K562 (cell line): ENCODE results near the gene MAP4. TPM values are rescaled to one million over a fixed set of nuclear protein-coding genes. Genes with fewer than 3 reads are reported as not detected.

Experiments
- ATAC-seq: fragments of 200-7000 bp; cut with Tn5 transposase; 3 replicates; pipeline ENCODE4 v1.9.1; 2020; ENCODE audit warnings: moderate library complexity
- BruUV-seq: library from RNA; stranded (reverse); fragments of 400-500 nt; replicated peaks from 2 replicates; lab custom pipeline; 2021; lab: Mats Ljungman, UMichigan
- CTCF ChIA-PET: fragments of 300-600 bp; formaldehyde crosslinking; extraction: SDS; loops from one replicate; lab custom pipeline; 2021; ENCODE audit warnings: low intra/inter-chr PET ratio; lab: Yijun Ruan, JAX
- POLR2A ChIA-PET: fragments of 300-600, 350-650 bp; sonication (Branson Sonifier 250); formaldehyde crosslinking; extraction: SDS; loops from one replicate; lab custom pipeline; 2021; ENCODE audit warnings: antibody characterized with exemption, inconsistent platforms; lab: Yijun Ruan, JAX
- DNase-seq, 4 experiments: peaks; one replicate each; pipeline versions ENCODE4 v3.0.0 to v3.0.0-alpha.2; 2011 to 2018; ENCODE audit warnings: low spot score in 3 of 4, mixed read lengths in 3 of 4; ENCODE audit errors: extremely low read depth in 1 of 4
- FAIRE-seq: peaks from 2 replicates; lab custom pipeline; 2011; peaks lifted over from hg19 to GRCh38; lab: Jason Lieb, UNC
- H2AFZ ChIP-seq: 2 replicates; pipeline ENCODE4 v1.6.0; 2011; ENCODE audit warnings: low read depth, low read length, control low read depth, inconsistent platforms
- H3K27ac ChIP-seq: fragments of 200-600 bp; 3 replicates; pipeline ENCODE4 v1.8.0; 2011; ENCODE audit warnings: low read depth, mild to moderate bottlenecking, control low read depth, inconsistent platforms, low read length, moderate library complexity, mixed read lengths; ENCODE audit errors: extremely low read depth
- H3K27me3 ChIP-seq, 2 experiments: fragments of 300-600 bp in 1 of 2; 2 replicates in 1 of 2; 3 replicates in 1 of 2; pipeline versions ENCODE4 v1.6.0 to v1.8.0; 2011; ENCODE audit warnings: inconsistent platforms in 2 of 2, low read length in 2 of 2, mild to moderate bottlenecking in 1 of 2, mixed read lengths in 1 of 2, moderate library complexity in 1 of 2; ENCODE audit not compliant: control insufficient read depth in 2 of 2, insufficient read depth in 2 of 2
- H3K36me3 ChIP-seq: fragments of 300-600 bp; 3 replicates; pipeline ENCODE4 v1.8.0; 2011; ENCODE audit warnings: mild to moderate bottlenecking, low read length, inconsistent platforms; ENCODE audit not compliant: control insufficient read depth, insufficient read depth
- H3K4me1 ChIP-seq, 2 experiments: fragments of 200-600 bp in 1 of 2; replicated peaks in 1 of 2; 2 replicates in 1 of 2; 3 replicates in 1 of 2; pipeline versions ENCODE4 v1.5.1 to v1.8.0; 2011; ENCODE audit warnings: inconsistent platforms in 2 of 2, low read length in 2 of 2, mild to moderate bottlenecking in 1 of 2, mixed read lengths in 1 of 2, moderate library complexity in 1 of 2; ENCODE audit not compliant: control insufficient read depth in 2 of 2, insufficient read depth in 2 of 2
- H3K4me2 ChIP-seq: 2 replicates; pipeline ENCODE4 v1.6.1; 2011; ENCODE audit warnings: low read length, control low read depth, inconsistent platforms, mixed read lengths; ENCODE audit not compliant: insufficient read depth
- H3K4me3 ChIP-seq: fragments of 200-600 bp; sonication (generic), shearing (Covaris generic); 2 replicates; pipeline ENCODE4 v1.5.1; 2016; ENCODE audit warnings: control low read depth, inconsistent platforms
- H3K79me2 ChIP-seq: fragments of 200-600 bp; 3 replicates; pipeline ENCODE4 v1.8.0; 2011; ENCODE audit warnings: low read length, inconsistent platforms; ENCODE audit not compliant: control insufficient read depth, insufficient read depth
- H3K9ac ChIP-seq, 2 experiments: 2 replicates each; pipeline versions ENCODE4 v1.6.0 to v1.6.1; 2011; ENCODE audit warnings: low read depth in 2 of 2, low read length in 2 of 2, control low read depth in 1 of 2, inconsistent platforms in 1 of 2, mild to moderate bottlenecking in 1 of 2, mixed read lengths in 1 of 2; ENCODE audit not compliant: insufficient read depth in 1 of 2
- H3K9me1 ChIP-seq: one replicate; pipeline ENCODE4 v1.6.0; 2011; ENCODE audit warnings: inconsistent platforms, mild to moderate bottlenecking, low read length, moderate library complexity; ENCODE audit not compliant: control insufficient read depth, insufficient read depth
- H3K9me3 ChIP-seq: replicated peaks from 2 replicates; pipeline ENCODE4 v1.5.1; 2011; ENCODE audit warnings: low read depth, low read length, inconsistent platforms; ENCODE audit not compliant: control insufficient read depth, insufficient read depth
- H4K20me1 ChIP-seq: replicated peaks from 2 replicates; pipeline ENCODE4 v1.6.1; 2011; ENCODE audit warnings: low read length, inconsistent platforms, mixed read lengths; ENCODE audit not compliant: control insufficient read depth, insufficient read depth
- POU5F1 ChIP-seq: fragments of 150-350 bp; IDR thresholded peaks from 2 replicates; pipeline ENCODE4 v1.6.1; 2014; ENCODE audit warnings: borderline replicate concordance, low read length, low read depth, mild to moderate bottlenecking; ENCODE audit not compliant: partially characterized antibody
- ZFP30 ChIP-seq: fragments of 250-450 bp; sonication (Bioruptor Pico); IDR thresholded peaks from 2 replicates; pipeline ENCODE4 v1.8.0; 2022; ENCODE audit warnings: moderate library complexity, mild to moderate bottlenecking, inconsistent platforms, borderline replicate concordance
- ZNF707 ChIP-seq: fragments of 250-450 bp; sonication (Bioruptor Pico); conservative IDR thresholded peaks from 2 replicates; pipeline ENCODE4 v1.8.0; 2022; ENCODE audit warnings: inconsistent platforms, mild to moderate bottlenecking, moderate library complexity
- WGBS: fragments of 100-300 bp; shearing (Covaris generic); methylation state at CpG from one replicate; pipeline ENCODE4 v1.1.6; 2016; ENCODE audit warnings: low coverage, mixed read lengths; ENCODE audit not compliant: insufficient coverage; ENCODE audit errors: missing lambda C conversion rate; 5-methylcytosine and 5-hydroxymethylcytosine counted together
- in situ Hi-C: fragments of 300-500 bp; cut with MboI; formaldehyde crosslinking; loops from 4 replicates; pipeline ENCODE4 v1.15.0; 2018; ENCODE audit warnings: inconsistent platforms, mixed read lengths
- intact Hi-C: fragments of 100-400 bp; cut with micrococcal nuclease; formaldehyde crosslinking; loops from 2 replicates; pipeline ENCODE4 v1.14.2; 2022
- polyA plus RNA-seq, 8 experiments: library from polyadenylated mRNA; depleted of rRNA in 4 of 8; stranded (reverse) in 5 of 8; unstranded in 3 of 8; fragments of >200 nt; fragmentation: Nextera tagmentation in 2 of 8; fragmentation: Illumina TruSeq in 1 of 8; extraction: Ambion mirVana in 2 of 8; extraction: Trizol in 1 of 8; gene quantifications; 2 replicates each; pipeline versions ENCODE4 v1.2.1 to v1.2.3, GENCODE V29; 2011 to 2014; ENCODE audit warnings: inconsistent platforms in 1 of 8, missing spikeins in 1 of 8
- total RNA-seq, 7 experiments: library from RNA; depleted of rRNA in 6 of 7; stranded (reverse); fragments of >200 nt in 6 of 7; fragmentation: Illumina TruSeq in 2 of 7; extraction: Trizol in 2 of 7; gene quantifications; 2 replicates each; pipeline versions ENCODE4 v1.2.1 to v1.2.3, GENCODE V29; 2011 to 2021; ENCODE audit warnings: low replicate concordance in 1 of 7
- TF ChIP-seq, protein P1 (sequence below): fragments of 250-450 bp; sonication (Bioruptor Pico); IDR thresholded peaks from 2 replicates; pipeline ENCODE4 v1.5.0; 2020; ENCODE audit warnings: mild to moderate bottlenecking

MAP4 gene
- total and polyA plus RNA-seq, 9 of the 15 experiments (the other 6 are each of a cell fraction or from before 2014, with no cell fraction given), result 13.3 to 141 (median 36.8) TPM

DNA sequence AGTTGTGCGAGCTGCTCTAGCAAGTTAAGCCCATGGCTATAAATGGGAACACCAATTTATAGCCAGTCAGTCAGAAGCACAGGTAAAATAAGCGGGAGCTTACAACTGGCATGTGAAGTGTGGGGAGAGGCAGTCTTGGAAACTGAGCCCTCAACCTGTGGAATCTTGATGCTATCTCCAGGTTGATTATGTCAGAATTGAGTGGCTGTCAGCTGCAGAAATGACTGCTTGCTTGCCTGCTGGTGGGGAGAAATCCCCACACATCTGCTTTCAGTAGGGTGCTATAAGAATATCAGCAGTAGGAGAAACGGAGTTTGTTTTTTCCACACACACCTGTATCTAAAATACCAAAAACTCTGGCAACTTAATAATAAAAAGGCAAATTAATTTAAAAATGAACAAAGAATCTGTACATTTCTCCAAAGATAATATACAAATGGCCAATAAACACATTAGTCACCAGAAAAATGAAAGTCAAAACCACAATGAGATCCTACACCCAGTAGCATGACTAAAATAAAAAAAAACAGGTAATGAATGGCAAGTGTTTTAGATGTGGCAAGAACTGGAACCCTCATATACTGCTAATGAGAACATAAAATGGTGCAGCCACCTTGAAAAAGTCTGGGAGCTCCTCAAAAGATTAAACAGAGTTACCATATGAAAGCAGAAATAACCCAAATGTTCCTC is 26.0 kb upstream of the MAP4 start:
- H3K9me3 ChIP-seq, result no peaks in the 10 kb centered on the region
- no peak overlapping the region for H3K4me2 ChIP-seq
- no peaks in the 10 kb centered on the region for H3K27me3 ChIP-seq
- peak overlapping the region in 1 of 2 experiments; percentile 23; a peak in 1 of 4 replicates for H3K9ac ChIP-seq
- WGBS, result 81% methylated on average over 3 of the region's 3 CpGs
- H2AFZ ChIP-seq, result no peak overlapping the region
- BruUV-seq, result TSS peak; percentile 19
- intact Hi-C loops, result no loop called here
- TF ChIP-seq ZFP30 (CRISPR knock-in tag) (no peak), POU5F1 (no peak), ZNF707 (no peak)
- TF ChIP-seq, protein P1, sequence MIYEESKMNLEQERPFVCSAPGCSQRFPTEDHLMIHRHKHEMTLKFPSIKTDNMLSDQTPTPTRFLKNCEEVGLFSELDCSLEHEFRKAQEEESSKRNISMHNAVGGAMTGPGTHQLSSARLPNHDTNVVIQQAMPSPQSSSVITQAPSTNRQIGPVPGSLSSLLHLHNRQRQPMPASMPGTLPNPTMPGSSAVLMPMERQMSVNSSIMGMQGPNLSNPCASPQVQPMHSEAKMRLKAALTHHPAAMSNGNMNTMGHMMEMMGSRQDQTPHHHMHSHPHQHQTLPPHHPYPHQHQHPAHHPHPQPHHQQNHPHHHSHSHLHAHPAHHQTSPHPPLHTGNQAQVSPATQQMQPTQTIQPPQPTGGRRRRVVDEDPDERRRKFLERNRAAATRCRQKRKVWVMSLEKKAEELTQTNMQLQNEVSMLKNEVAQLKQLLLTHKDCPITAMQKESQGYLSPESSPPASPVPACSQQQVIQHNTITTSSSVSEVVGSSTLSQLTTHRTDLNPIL (CRISPR knock-in tag), result no peak
- DNase-seq (no peak), ATAC-seq (no peak), FAIRE-seq (no peak)
- peaks cover 10% of the 10 kb centered on the region; the same call in 1 of the 2 replicates for H4K20me1 ChIP-seq
- in situ Hi-C loops, result no loop called here
- H3K4me1 ChIP-seq, result peaks cover 0 to 5% of the 10 kb centered on the region in 2 experiments; a peak in 2 of 5 replicates
- H3K36me3 ChIP-seq, result peaks cover 4% of the 10 kb centered on the region; the same call in 2 of the 3 replicates
- POLR2A ChIA-PET, result interaction anchor here (0.6 to 2.0 kb wide), 3 partner anchors 8 to 21 kb away, joined by 3 to 7 read pairs (median 4); no protein-coding TSS in a partner anchor
- H3K4me3 ChIP-seq, result no peak overlapping the region
- H3K27ac ChIP-seq, result no peak overlapping the region
- no peaks in the 10 kb centered on the region for H3K9me1 ChIP-seq
- H3K79me2 ChIP-seq, result peaks cover 41% of the 10 kb centered on the region
- CTCF ChIA-PET, result no interaction called here
